Measurements from ENCODE around the gene RNF217.

DNA sequence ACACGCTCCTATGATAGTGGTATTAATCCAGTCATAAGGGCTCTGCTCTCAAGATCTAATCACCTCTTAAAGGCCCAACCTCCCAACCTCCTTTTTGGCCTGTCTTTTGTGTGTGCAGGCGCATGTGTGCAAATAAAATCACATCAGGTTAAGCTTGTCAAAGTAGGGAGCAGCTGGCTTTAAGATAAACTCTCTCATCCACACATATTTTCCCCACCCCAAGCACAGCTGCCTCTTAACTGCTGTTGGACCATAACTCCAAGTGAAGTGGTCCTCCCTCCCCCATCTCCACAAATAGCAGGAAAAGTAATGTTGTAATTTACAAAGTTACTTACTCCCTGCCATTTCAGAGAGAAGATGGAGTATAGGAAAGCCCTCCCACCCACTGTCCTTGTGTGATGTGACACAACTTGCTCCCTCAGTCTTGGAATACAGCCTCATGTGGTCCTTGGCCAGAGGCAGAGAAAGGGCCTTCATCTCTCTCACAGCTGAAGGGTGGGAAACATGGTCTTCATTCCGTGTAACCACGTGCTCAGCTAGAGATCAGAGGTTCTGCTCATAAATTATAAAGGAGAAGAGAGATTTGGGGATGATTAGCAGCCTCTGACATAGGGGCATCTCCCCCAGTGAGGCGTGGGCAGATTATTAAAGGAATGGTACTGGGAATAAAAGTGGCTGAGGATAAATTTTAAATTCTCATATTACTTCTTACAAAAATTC is 116.5 kb downstream of the RNF217 start:
- no peak for TF ChIP-seq EZH2 (IDR thresholded peaks at IDR 0.05; ENCODE audit: borderline replicate concordance, low read length)
- TF ChIP-seq, protein P1, sequence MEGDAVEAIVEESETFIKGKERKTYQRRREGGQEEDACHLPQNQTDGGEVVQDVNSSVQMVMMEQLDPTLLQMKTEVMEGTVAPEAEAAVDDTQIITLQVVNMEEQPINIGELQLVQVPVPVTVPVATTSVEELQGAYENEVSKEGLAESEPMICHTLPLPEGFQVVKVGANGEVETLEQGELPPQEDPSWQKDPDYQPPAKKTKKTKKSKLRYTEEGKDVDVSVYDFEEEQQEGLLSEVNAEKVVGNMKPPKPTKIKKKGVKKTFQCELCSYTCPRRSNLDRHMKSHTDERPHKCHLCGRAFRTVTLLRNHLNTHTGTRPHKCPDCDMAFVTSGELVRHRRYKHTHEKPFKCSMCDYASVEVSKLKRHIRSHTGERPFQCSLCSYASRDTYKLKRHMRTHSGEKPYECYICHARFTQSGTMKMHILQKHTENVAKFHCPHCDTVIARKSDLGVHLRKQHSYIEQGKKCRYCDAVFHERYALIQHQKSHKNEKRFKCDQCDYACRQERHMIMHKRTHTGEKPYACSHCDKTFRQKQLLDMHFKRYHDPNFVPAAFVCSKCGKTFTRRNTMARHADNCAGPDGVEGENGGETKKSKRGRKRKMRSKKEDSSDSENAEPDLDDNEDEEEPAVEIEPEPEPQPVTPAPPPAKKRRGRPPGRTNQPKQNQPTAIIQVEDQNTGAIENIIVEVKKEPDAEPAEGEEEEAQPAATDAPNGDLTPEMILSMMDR (conservative IDR thresholded peaks at IDR 0.05 in 1 of 2, IDR thresholded peaks at IDR 0.05 in 1 of 2; ENCODE audit: extremely low read depth in 1 of 2, insufficient read depth in 1 of 2, low read depth in 1 of 2, low read length in 2 of 2) = no peak
